Measurements from ENCODE around the gene AAK1. TPM values are rescaled to one million over a fixed set of nuclear protein-coding genes. Genes with fewer than 3 reads are reported as not detected.

AAK1 gene
- total and polyA plus RNA-seq, 10 of the 15 experiments (the other 5 are each of a cell fraction or from before 2014, with no cell fraction given) = 2.9 to 41.4 (median 17.5) TPM

GRCh38 chr2:69471793-69472192 lies 171.7 kb downstream of the AAK1 start:
- Histone ChIP-seq H3K9ac (ENCODE audit: control insufficient read depth, insufficient read depth, low read length) (no peak overlapping the region), H3K4me1 (ENCODE audit: control insufficient read depth, insufficient read depth, low read length) (peaks cover 14% of the 10 kb centered on the region), H3K4me3 (no peak overlapping the region), H3K36me3 (ENCODE audit: control insufficient read depth in 2 of 2, insufficient read depth in 2 of 2, low read length in 1 of 2) (peaks cover 0 to 6% of the 10 kb centered on the region in 2 experiments; a peak in 2 of 4 replicates), H3K79me2 (ENCODE audit: control insufficient read depth, insufficient read depth, low read length) (no peaks in the 10 kb centered on the region), H3K27ac (ENCODE audit: control insufficient read depth, insufficient read depth) (no peak overlapping the region), H3K27me3 (replicated peaks in 1 of 2; ENCODE audit: control insufficient read depth in 2 of 2, insufficient read depth in 2 of 2, low read length in 1 of 2) (no peaks in the 10 kb centered on the region), H4K20me1 (ENCODE audit: control insufficient read depth, insufficient read depth) (no peaks in the 10 kb centered on the region), H3K9me3 (replicated peaks; ENCODE audit: control insufficient read depth, insufficient read depth, low read length) (no peaks in the 10 kb centered on the region), H3K4me2 (ENCODE audit: control insufficient read depth, insufficient read depth) (no peak overlapping the region), H2AFZ (ENCODE audit: control insufficient read depth, low read depth, low read length) (no peak overlapping the region)
- POLR2A ChIA-PET = no interaction called here
- DNase-seq (ENCODE audit: low read depth, low spot score) = no peak
- 66% methylated on average over 2 of the region's 2 CpGs for WGBS (ENCODE audit: insufficient coverage, insufficient replicate concordance, low lambda C conversion rate, missing lambda C conversion rate)
- in situ Hi-C loops (cut with MboI) = no loop called here
- SMC1A ChIA-PET (ENCODE audit: uncharacterized antibody, unreplicated experiment) = interaction anchor here (1.0 kb wide), 1 partner anchor 74 kb away, joined by 3 read pairs; no protein-coding TSS in a partner anchor
- BruUV-seq (replicated peaks) = no TSS peak
- no peak for FAIRE-seq
- TF ChIP-seq FOS (IDR thresholded peaks at IDR 0.05; ENCODE audit: borderline replicate concordance, extremely low read depth, insufficient read length) (no peak), EZH2 (IDR thresholded peaks at IDR 0.05; ENCODE audit: borderline replicate concordance, control insufficient read depth, low read depth, low read length) (no peak)
- TF ChIP-seq, protein P1, sequence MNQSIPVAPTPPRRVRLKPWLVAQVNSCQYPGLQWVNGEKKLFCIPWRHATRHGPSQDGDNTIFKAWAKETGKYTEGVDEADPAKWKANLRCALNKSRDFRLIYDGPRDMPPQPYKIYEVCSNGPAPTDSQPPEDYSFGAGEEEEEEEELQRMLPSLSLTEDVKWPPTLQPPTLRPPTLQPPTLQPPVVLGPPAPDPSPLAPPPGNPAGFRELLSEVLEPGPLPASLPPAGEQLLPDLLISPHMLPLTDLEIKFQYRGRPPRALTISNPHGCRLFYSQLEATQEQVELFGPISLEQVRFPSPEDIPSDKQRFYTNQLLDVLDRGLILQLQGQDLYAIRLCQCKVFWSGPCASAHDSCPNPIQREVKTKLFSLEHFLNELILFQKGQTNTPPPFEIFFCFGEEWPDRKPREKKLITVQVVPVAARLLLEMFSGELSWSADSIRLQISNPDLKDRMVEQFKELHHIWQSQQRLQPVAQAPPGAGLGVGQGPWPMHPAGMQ (IDR thresholded peaks at IDR 0.05; ENCODE audit: borderline replicate concordance) = no peak
- TF ChIP-seq, protein P2, sequence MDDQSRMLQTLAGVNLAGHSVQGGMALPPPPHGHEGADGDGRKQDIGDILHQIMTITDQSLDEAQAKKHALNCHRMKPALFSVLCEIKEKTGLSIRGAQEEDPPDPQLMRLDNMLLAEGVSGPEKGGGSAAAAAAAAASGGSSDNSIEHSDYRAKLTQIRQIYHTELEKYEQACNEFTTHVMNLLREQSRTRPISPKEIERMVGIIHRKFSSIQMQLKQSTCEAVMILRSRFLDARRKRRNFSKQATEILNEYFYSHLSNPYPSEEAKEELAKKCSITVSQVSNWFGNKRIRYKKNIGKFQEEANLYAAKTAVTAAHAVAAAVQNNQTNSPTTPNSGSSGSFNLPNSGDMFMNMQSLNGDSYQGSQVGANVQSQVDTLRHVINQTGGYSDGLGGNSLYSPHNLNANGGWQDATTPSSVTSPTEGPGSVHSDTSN (IDR thresholded peaks at IDR 0.05; ENCODE audit: insufficient replicate concordance, low read depth, low read length) = no peak
- TF ChIP-seq, protein P3, sequence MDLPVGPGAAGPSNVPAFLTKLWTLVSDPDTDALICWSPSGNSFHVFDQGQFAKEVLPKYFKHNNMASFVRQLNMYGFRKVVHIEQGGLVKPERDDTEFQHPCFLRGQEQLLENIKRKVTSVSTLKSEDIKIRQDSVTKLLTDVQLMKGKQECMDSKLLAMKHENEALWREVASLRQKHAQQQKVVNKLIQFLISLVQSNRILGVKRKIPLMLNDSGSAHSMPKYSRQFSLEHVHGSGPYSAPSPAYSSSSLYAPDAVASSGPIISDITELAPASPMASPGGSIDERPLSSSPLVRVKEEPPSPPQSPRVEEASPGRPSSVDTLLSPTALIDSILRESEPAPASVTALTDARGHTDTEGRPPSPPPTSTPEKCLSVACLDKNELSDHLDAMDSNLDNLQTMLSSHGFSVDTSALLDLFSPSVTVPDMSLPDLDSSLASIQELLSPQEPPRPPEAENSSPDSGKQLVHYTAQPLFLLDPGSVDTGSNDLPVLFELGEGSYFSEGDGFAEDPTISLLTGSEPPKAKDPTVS (IDR thresholded peaks at IDR 0.05; ENCODE audit: low read depth, low read length) = no peak
- no peak for ATAC-seq
- CTCF ChIA-PET = no interaction called here
- RAD21 ChIA-PET (ENCODE audit: unreplicated experiment) = no interaction called here
- intact Hi-C loops (cut with micrococcal nuclease; ENCODE audit: unreplicated experiment) = no loop called here

All from GM12878 (cell line).